Measurements from ENCODE around the gene ZNF689. TPM values are rescaled to one million over a fixed set of nuclear protein-coding genes. Genes with fewer than 3 reads are reported as not detected.

The ZNF689 gene
- total and polyA plus RNA-seq, 2 of the 13 experiments (the other 11 are each of a cell fraction or from before 2014, with no cell fraction given) = 9.7 to 19.5 TPM

- TF ChIP-seq PLSCR1 (CRISPR knock-in tag; IDR thresholded peaks at IDR 0.05; ENCODE audit: borderline replicate concordance) = no peak
- no peak for TF ChIP-seq SETDB1 (CRISPR knock-in tag; IDR thresholded peaks at IDR 0.05; ENCODE audit: borderline replicate concordance)
- 0 out of 2 replicates have a peak, but pooled peaks have one; percentile 62 for TF ChIP-seq POGK (CRISPR knock-in tag; conservative IDR thresholded peaks at IDR 0.05)
- peak; percentile 72; the same call in 1 of the 2 replicates for TF ChIP-seq PATZ1 (CRISPR knock-in tag; IDR thresholded peaks at IDR 0.05)
- no peak; the same call in 1 of the 2 replicates for TF ChIP-seq POLR2G (IDR thresholded peaks at IDR 0.05; ENCODE audit: low read depth, low read length)
- peak; percentile 65 for TF ChIP-seq MEIS1 (CRISPR knock-in tag; IDR thresholded peaks at IDR 0.05; ENCODE audit: borderline replicate concordance)
- TF ChIP-seq MTERF4 (CRISPR knock-in tag; IDR thresholded peaks at IDR 0.05) = no peak; the same call in 1 of the 2 replicates
- no peak for TF ChIP-seq CBX2 (IDR thresholded peaks at IDR 0.05; ENCODE audit: low read depth, low read length)
- TF ChIP-seq CBX2 (CRISPR knock-in tag; IDR thresholded peaks at IDR 0.05; ENCODE audit: low read depth) = no peak
- TF ChIP-seq ZNF253 (CRISPR knock-in tag; IDR thresholded peaks at IDR 0.05; ENCODE audit: borderline replicate concordance) = no peak
- TF ChIP-seq NFATC3 (CRISPR knock-in tag; IDR thresholded peaks at IDR 0.05) = 0 out of 2 replicates have a peak, but pooled peaks have one; percentile 79
- no peak for TF ChIP-seq HOXA7 (CRISPR knock-in tag; IDR thresholded peaks at IDR 0.05)
- no peak for TF ChIP-seq ZFP36L1 (CRISPR knock-in tag; IDR thresholded peaks at IDR 0.05)
Observed at GRCh38 chr16:30650369-30651123, 40.4 kb upstream of the ZNF689 start, which contains the start of gene PRR14 (continued).

All from HepG2 (cell line).